HG03196 (cell line): ENCODE data around the gene CST1.
"Not testable (repeated sequence)": the region's sequence is repeated elsewhere in the genome, so short reads cannot be mapped to it uniquely, and the experiment has no call there.

Experiments used
- ATAC-seq: cut with Tn5 transposase; IDR thresholded peaks from one replicate; pipeline ENCODE4 v1.9.1; 2021; ENCODE audit not compliant: unreplicated experiment

Gene CST1

GRCh38 chr20:23755131-23755611, 4.4 kb upstream of the CST1 start:
- not testable (repeated sequence) for ATAC-seq

GRCh38 chr20:23754731-23755130, 4.0 kb upstream of the CST1 start:
- ATAC-seq: no peak

GRCh38 chr20:23753589-23753988, 2.9 kb upstream of the CST1 start:
- no peak for ATAC-seq

- no peak for ATAC-seq
Observed at GRCh38 chr20:23753194-23753548, 2.4 kb upstream of the CST1 start.

- ATAC-seq: no peak
Observed at GRCh38 chr20:23752481-23753193, 1.9 kb upstream of the CST1 start.

GRCh38 chr20:23752019-23752418, 1.3 kb upstream of the CST1 start:
- ATAC-seq: no peak

- no peak for ATAC-seq
Observed at GRCh38 chr20:23749746-23750145, 989 bp downstream of the CST1 start.

GRCh38 chr20:23748975-23749374, 1.8 kb downstream of the CST1 start:
- not testable (repeated sequence) for ATAC-seq

- ATAC-seq: not testable (repeated sequence)
Observed at GRCh38 chr20:23747551-23747950, 3.2 kb downstream of the CST1 start.

- ATAC-seq: not testable (repeated sequence)
Observed at GRCh38 chr20:23747092-23747491, 3.6 kb downstream of the CST1 start.

GRCh38 chr20:23746321-23746720, 4.4 kb downstream of the CST1 start:
- ATAC-seq: no peak

- ATAC-seq: no peak
Observed at GRCh38 chr20:23745247-23745646, 5.5 kb downstream of the CST1 start.

GRCh38 chr20:23744817-23745216, 5.9 kb downstream of the CST1 start:
- no peak for ATAC-seq

GRCh38 chr20:23735391-23735790, 15.3 kb downstream of the CST1 start:
- ATAC-seq: not testable (repeated sequence)

- not testable (repeated sequence) for ATAC-seq
Observed at GRCh38 chr20:23734949-23735348, 15.8 kb downstream of the CST1 start.

- ATAC-seq: not testable (repeated sequence)
Observed at GRCh38 chr20:23734440-23734839, 16.3 kb downstream of the CST1 start.

- no peak for ATAC-seq
Observed at GRCh38 chr20:23727016-23727415, 23.7 kb downstream of the CST1 start.

GRCh38 chr20:23725102-23725501, 25.6 kb downstream of the CST1 start:
- no peak for ATAC-seq

GRCh38 chr20:23723659-23724307, 27.0 kb downstream of the CST1 start:
- not testable (repeated sequence) for ATAC-seq

- ATAC-seq: not testable (repeated sequence)
Observed at GRCh38 chr20:23722851-23723250, 27.9 kb downstream of the CST1 start.

- no peak for ATAC-seq
Observed at GRCh38 chr20:23721962-23722361, 28.8 kb downstream of the CST1 start.

- ATAC-seq: not testable (repeated sequence)
Observed at GRCh38 chr20:23719351-23719750, 31.4 kb downstream of the CST1 start.
